GM19035 (cell line): ENCODE measurements around the gene MPP2.
"Not testable (repeated sequence)": the region's sequence is repeated elsewhere in the genome, so short reads cannot be mapped to it uniquely, and the experiment has no call there.

Experiments
- ATAC-seq: cut with Tn5 transposase; IDR thresholded peaks from one replicate; pipeline ENCODE4 v1.9.1; 2021; ENCODE audit not compliant: unreplicated experiment

The MPP2 gene

GRCh38 chr17:43907425-43907981 lies at the start of gene MPP2:
MPP2 (minus strand) TSS chr17:43907536; CDS start chr17:43904460, 3,076 bp downstream.
- ATAC-seq = no peak

GRCh38 chr17:43956222-43956621 lies 48.9 kb upstream of the MPP2 start:
- no peak for ATAC-seq

- no peak for ATAC-seq
Observed at GRCh38 chr17:43953746-43954145, 46.4 kb upstream of the MPP2 start, which contains the start of gene PYY. PYY (minus strand) TSS chr17:43953940; CDS start chr17:43953483, 457 bp downstream.

GRCh38 chr17:43952724-43953666 lies 45.7 kb upstream of the MPP2 start:
- no peak for ATAC-seq

- no peak for ATAC-seq
Observed at GRCh38 chr17:43952351-43952723, 45.0 kb upstream of the MPP2 start.

- ATAC-seq = no peak
Observed at GRCh38 chr17:43951750-43952149, 44.4 kb upstream of the MPP2 start.

GRCh38 chr17:43950554-43950953 lies 43.2 kb upstream of the MPP2 start:
- no peak for ATAC-seq

GRCh38 chr17:43949781-43950180 lies 42.4 kb upstream of the MPP2 start:
- ATAC-seq = no peak

GRCh38 chr17:43946781-43947180 lies 39.4 kb upstream of the MPP2 start:
- no peak for ATAC-seq

GRCh38 chr17:43945074-43945829 lies 37.9 kb upstream of the MPP2 start:
- ATAC-seq = no peak

- ATAC-seq = no peak
Observed at GRCh38 chr17:43942051-43942685, 34.8 kb upstream of the MPP2 start, which contains the start of gene PPY. PPY (minus strand) TSS chr17:43942476; CDS start chr17:43941654, 822 bp downstream.

- ATAC-seq = no peak
Observed at GRCh38 chr17:43940630-43941029, 33.3 kb upstream of the MPP2 start.

GRCh38 chr17:43939886-43940285 lies 32.5 kb upstream of the MPP2 start:
- ATAC-seq = no peak

GRCh38 chr17:43939452-43939851 lies 32.1 kb upstream of the MPP2 start:
- not testable (repeated sequence) for ATAC-seq

GRCh38 chr17:43938838-43939182 lies 31.5 kb upstream of the MPP2 start:
- no peak for ATAC-seq

GRCh38 chr17:43936434-43936833 lies 29.1 kb upstream of the MPP2 start:
- no peak for ATAC-seq

GRCh38 chr17:43935926-43936261 lies 28.6 kb upstream of the MPP2 start:
- ATAC-seq = no peak

- ATAC-seq = no peak
Observed at GRCh38 chr17:43935204-43935925, 28.0 kb upstream of the MPP2 start.

GRCh38 chr17:43932923-43933322 lies 25.6 kb upstream of the MPP2 start:
- ATAC-seq = no peak

- no peak for ATAC-seq
Observed at GRCh38 chr17:43932357-43932756, 25.0 kb upstream of the MPP2 start.
